ENCODE results near the gene USF2. TPM values are rescaled to one million over a fixed set of nuclear protein-coding genes. Genes with fewer than 3 reads are reported as not detected.
"Not testable (repeated sequence)": the region's sequence is repeated elsewhere in the genome, so short reads cannot be mapped to it uniquely, and the experiment has no call there.

Gene USF2
- total and polyA plus RNA-seq, 5 donors = 182 to 332 (median 245) TPM

GRCh38 chr19:35276706-35277281, 8.0 kb downstream of the USF2 start:
- DNase-seq (peak in 2 of 3 donors; percentile 13 to 48), ATAC-seq (no peak)
- intact Hi-C loops (cut with DNase I) = loop anchor here in 1 of 4 donors (10.0 kb wide), 1 partner anchor 218 kb away; the partner anchor contains the start of gene KRTDAP
- Histone ChIP-seq H3K27ac (ENCODE audit: low read length) (no peak overlapping the region), H3K9me3 (ENCODE audit: control insufficient read depth, low read length) (no peaks in the 10 kb centered on the region), H3K4me3 (ENCODE audit: low read length) (no peak overlapping the region), H3K27me3 (ENCODE audit: control insufficient read depth, insufficient read depth) (no peaks in the 10 kb centered on the region), H3K4me1 (ENCODE audit: control insufficient read depth, insufficient read depth, low read length) (peaks cover 7% of the 10 kb centered on the region)
- WGBS = 93% methylated on average over 28 of the region's 28 CpGs

DNA sequence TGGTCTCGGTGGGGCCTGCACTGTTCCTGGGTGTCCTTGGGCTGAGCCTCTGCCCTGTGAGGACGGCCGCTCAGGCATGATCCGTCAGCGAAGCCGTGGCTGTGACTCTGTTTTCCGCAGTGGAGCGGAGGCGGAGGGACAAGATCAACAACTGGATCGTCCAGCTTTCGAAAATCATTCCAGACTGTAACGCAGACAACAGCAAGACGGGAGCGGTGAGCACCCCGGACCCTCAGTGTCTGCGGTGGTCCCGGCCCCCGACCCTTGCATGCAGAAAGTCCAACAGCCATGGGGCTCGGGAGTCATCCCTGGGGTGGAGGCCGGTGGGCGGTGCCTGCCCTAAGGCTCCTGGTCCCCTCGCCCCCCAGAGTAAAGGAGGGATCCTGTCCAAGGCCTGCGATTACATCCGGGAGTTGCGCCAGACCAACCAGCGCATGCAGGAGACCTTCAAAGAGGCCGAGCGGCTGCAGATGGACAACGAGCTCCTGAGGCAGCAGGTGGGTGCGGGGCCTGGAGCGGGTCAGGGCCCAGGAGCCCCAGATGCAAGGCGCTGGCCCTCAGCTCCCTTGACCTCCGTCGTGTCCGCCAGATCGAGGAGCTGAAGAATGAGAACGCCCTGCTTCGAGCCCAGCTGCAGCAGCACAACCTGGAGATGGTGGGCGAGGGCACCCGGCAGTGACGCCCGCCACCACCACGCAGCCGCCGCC, 10.0 kb downstream of the USF2 start:
- H3K4me1 ChIP-seq (ENCODE audit: control insufficient read depth, insufficient read depth, low read length) = peaks cover 7% of the 10 kb centered on the region
- H3K9me3 ChIP-seq (ENCODE audit: control insufficient read depth, low read length) = no peaks in the 10 kb centered on the region
- no peaks in the 10 kb centered on the region for H3K27me3 ChIP-seq (ENCODE audit: control insufficient read depth, insufficient read depth)
- no peak overlapping the region for H3K27ac ChIP-seq (ENCODE audit: low read length)
- H3K4me3 ChIP-seq (ENCODE audit: low read length) = no peak overlapping the region
- 89% methylated on average over 45 of the region's 45 CpGs for WGBS
- intact Hi-C loops (cut with DNase I) = loop anchor here in 1 of 4 donors (10.0 kb wide), 1 partner anchor 216 kb away; the partner anchor contains the start of gene KRTDAP
- DNase-seq = peak in 1 of 3 donors; percentile 68
- ATAC-seq = no peak

GRCh38 chr19:35279374-35279773, 10.6 kb downstream of the USF2 start:
- no peak for ATAC-seq
- DNase-seq = no peak
- Histone ChIP-seq H3K27ac (ENCODE audit: low read length) (no peak overlapping the region), H3K4me3 (ENCODE audit: low read length) (no peak overlapping the region), H3K27me3 (ENCODE audit: control insufficient read depth, insufficient read depth) (no peaks in the 10 kb centered on the region), H3K9me3 (ENCODE audit: control insufficient read depth, low read length) (no peaks in the 10 kb centered on the region), H3K4me1 (ENCODE audit: control insufficient read depth, insufficient read depth, low read length) (peaks cover 7% of the 10 kb centered on the region)
- intact Hi-C loops (cut with DNase I) = loop anchor here in 1 of 4 donors (10.0 kb wide), 1 partner anchor 215 kb away; the partner anchor contains the start of gene KRTDAP
- WGBS = 74% methylated on average over 11 of the region's 11 CpGs

GRCh38 chr19:35279985-35280821, 11.4 kb downstream of the USF2 start:
- peaks cover 7% of the 10 kb centered on the region for H3K4me1 ChIP-seq (ENCODE audit: control insufficient read depth, insufficient read depth, low read length)
- DNase-seq (peak; percentile 58 to 91 (median 80)), ATAC-seq (peak; percentile 63 to 67)
- H3K9me3 ChIP-seq (ENCODE audit: control insufficient read depth, low read length) = no peaks in the 10 kb centered on the region
- intact Hi-C loops (cut with DNase I) = loop anchor here in 1 of 4 donors (10.0 kb wide), 1 partner anchor 215 kb away; the partner anchor contains the start of gene KRTDAP
- H3K4me3 ChIP-seq (ENCODE audit: low read length) = no peak overlapping the region
- H3K27me3 ChIP-seq (ENCODE audit: control insufficient read depth, insufficient read depth) = no peaks in the 10 kb centered on the region
- H3K27ac ChIP-seq (ENCODE audit: low read length) = peak overlapping the region; percentile 59
- 33% methylated on average over 12 of the region's 12 CpGs for WGBS

GRCh38 chr19:35281303-35281702, 12.5 kb downstream of the USF2 start:
- 69% methylated on average over 4 of the region's 4 CpGs for WGBS
- DNase-seq (no peak), ATAC-seq (no peak)
- Histone ChIP-seq H3K27me3 (ENCODE audit: control insufficient read depth, insufficient read depth) (no peaks in the 10 kb centered on the region), H3K9me3 (ENCODE audit: control insufficient read depth, low read length) (no peaks in the 10 kb centered on the region), H3K4me3 (ENCODE audit: low read length) (no peak overlapping the region), H3K27ac (ENCODE audit: low read length) (peak overlapping the region; percentile 4), H3K4me1 (ENCODE audit: control insufficient read depth, insufficient read depth, low read length) (peaks cover 7% of the 10 kb centered on the region)
- intact Hi-C loops (cut with DNase I) = no loop called here

- Histone ChIP-seq H3K9me3 (ENCODE audit: control insufficient read depth, low read length) (no peaks in the 10 kb centered on the region), H3K4me1 (ENCODE audit: control insufficient read depth, insufficient read depth, low read length) (peaks cover 7% of the 10 kb centered on the region), H3K27me3 (ENCODE audit: control insufficient read depth, insufficient read depth) (no peaks in the 10 kb centered on the region), H3K4me3 (ENCODE audit: low read length) (no peak overlapping the region), H3K27ac (ENCODE audit: low read length) (no peak overlapping the region)
- DNase-seq (peak in 1 of 3 donors; percentile 9), ATAC-seq (no peak)
- WGBS = 65% methylated on average over 17 of the region's 17 CpGs
- intact Hi-C loops (cut with DNase I) = no loop called here
Measured at GRCh38 chr19:35284153-35285094, 15.7 kb downstream of the USF2 start.

DNA sequence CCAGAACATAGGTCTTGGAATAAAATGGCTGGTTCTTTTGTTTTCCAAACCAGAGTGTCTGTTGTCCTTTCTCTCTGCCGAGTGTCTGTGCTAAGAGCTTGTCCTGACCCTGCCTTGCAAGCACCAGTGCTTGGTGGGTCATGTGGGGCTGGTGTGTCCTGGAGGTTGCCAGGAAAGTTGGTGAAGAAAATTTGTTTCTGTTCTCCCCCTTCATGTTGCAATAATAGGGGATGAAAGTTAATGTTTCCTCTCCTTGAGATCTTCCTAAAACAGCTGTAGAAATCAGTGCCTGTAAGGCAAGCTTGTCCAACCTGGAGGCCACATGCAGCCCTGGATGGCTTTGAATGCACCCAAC, 16.3 kb downstream of the USF2 start:
- no peak for DNase-seq
- Histone ChIP-seq H3K4me3 (ENCODE audit: low read length) (no peak overlapping the region), H3K27me3 (ENCODE audit: control insufficient read depth, insufficient read depth) (no peaks in the 10 kb centered on the region), H3K4me1 (ENCODE audit: control insufficient read depth, insufficient read depth, low read length) (peaks cover 6% of the 10 kb centered on the region), H3K27ac (ENCODE audit: low read length) (no peak overlapping the region), H3K9me3 (ENCODE audit: control insufficient read depth, low read length) (no peaks in the 10 kb centered on the region)
- intact Hi-C loops (cut with DNase I) = no loop called here
- WGBS = 21% methylated on average over 1 of the region's 1 CpG
- no peak for ATAC-seq

DNA sequence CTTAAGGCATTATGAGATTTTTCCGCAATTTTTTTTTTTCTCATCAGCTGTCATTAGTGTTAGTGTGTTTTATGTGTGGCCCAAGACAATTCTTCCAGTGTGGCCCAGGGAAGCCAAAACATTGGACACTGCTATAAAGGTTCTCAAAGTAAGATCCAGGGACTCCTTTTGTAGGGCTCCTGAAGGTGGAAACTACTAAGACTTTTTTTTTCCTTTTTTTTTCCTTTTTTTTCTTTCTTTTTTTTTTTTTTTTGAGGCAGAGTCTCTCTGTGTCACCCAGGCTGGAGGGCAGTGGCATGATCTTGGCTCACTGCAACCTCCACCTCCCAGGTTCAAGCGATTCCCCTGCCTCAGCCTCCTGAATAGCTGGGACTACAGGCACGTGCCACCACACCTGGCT, 16.7 kb downstream of the USF2 start:
- H3K4me3 ChIP-seq (ENCODE audit: low read length); H3K9me3 ChIP-seq (ENCODE audit: control insufficient read depth, low read length); H3K27me3 ChIP-seq (ENCODE audit: control insufficient read depth, insufficient read depth); ATAC-seq; DNase-seq; H3K4me1 ChIP-seq (ENCODE audit: control insufficient read depth, insufficient read depth, low read length); H3K27ac ChIP-seq (ENCODE audit: low read length); intact Hi-C loops (cut with DNase I): not testable (repeated sequence)
- 90% methylated on average over 3 of the region's 3 CpGs for WGBS

DNA sequence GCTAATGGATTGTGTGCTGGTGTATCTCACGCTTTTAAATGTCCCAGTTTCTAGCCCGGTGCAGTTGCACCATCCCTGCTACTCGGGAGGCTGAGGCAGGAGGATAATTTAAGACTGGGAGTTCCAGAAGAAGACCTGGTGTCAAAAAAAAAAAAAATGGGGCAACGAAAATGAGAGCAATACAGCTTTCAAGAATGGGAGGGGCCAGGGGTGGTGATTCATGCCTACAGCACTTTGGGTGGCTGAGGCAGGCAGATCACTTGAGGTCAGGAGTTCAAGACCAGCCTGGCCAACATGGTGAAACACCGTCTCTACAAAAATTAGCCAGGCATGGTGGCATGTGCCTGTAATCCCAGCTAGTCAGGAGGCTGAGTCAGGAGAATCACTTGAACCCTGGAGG, 17.3 kb downstream of the USF2 start:
- H3K9me3 ChIP-seq (ENCODE audit: control insufficient read depth, low read length); ATAC-seq; DNase-seq; intact Hi-C loops (cut with DNase I); H3K27ac ChIP-seq (ENCODE audit: low read length); H3K4me3 ChIP-seq (ENCODE audit: low read length); H3K4me1 ChIP-seq (ENCODE audit: control insufficient read depth, insufficient read depth, low read length); H3K27me3 ChIP-seq (ENCODE audit: control insufficient read depth, insufficient read depth): not testable (repeated sequence)
- 73% methylated on average over 5 of the region's 5 CpGs for WGBS

DNA sequence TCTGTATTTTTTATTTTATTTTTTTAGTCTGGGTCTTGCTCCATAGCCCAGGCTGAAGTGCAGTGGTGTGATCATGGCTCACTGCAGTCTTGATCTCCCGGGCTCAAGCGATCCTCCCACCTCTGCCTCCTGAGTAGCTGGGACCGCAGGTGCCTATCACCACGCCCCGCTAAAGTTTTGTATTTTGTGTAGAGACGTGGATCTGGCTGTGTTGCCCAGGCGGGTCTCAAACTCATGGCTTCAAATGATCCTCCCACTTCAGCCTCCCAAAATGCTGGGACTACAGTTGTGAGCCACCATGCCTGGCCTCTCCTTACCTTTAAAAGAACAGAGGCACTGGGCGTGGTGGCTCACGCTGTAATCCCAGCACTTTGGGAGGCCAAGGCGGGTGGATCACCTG, 19.0 kb downstream of the USF2 start:
- intact Hi-C loops (cut with DNase I) = no loop called here
- Histone ChIP-seq H3K4me3 (ENCODE audit: low read length) (no peak overlapping the region), H3K27me3 (ENCODE audit: control insufficient read depth, insufficient read depth) (no peaks in the 10 kb centered on the region), H3K9me3 (ENCODE audit: control insufficient read depth, low read length) (no peaks in the 10 kb centered on the region), H3K4me1 (ENCODE audit: control insufficient read depth, insufficient read depth, low read length) (no peaks in the 10 kb centered on the region), H3K27ac (ENCODE audit: low read length) (no peak overlapping the region)
- no peak for ATAC-seq
- DNase-seq = no peak
- 90% methylated on average over 10 of the region's 10 CpGs for WGBS
